DMS53 treated with DMSO at 0.1 percent for 48 hours (cell line): ENCODE measurements around the gene ADAM23.

Experiments used
- DNase-seq: peaks from one replicate; lab custom pipeline; 2025; ENCODE audit not compliant: unreplicated experiment; lab: John Stamatoyannopoulos, UW

ADAM23 gene

GRCh38 chr2:206562375-206562774 is 119.0 kb downstream of the ADAM23 start:
- no peak for DNase-seq

- DNase-seq: no peak
Observed at GRCh38 chr2:206563374-206563773, 120.0 kb downstream of the ADAM23 start.

GRCh38 chr2:206565666-206566065 is 122.3 kb downstream of the ADAM23 start:
- DNase-seq: no peak

GRCh38 chr2:206569470-206569869 is 126.1 kb downstream of the ADAM23 start:
- no peak for DNase-seq

- DNase-seq: no peak
Observed at GRCh38 chr2:206570199-206570598, 126.9 kb downstream of the ADAM23 start.

- no peak for DNase-seq
Observed at GRCh38 chr2:206572725-206573124, 129.4 kb downstream of the ADAM23 start.

- DNase-seq: no peak
Observed at GRCh38 chr2:206573793-206574192, 130.5 kb downstream of the ADAM23 start.

GRCh38 chr2:206584323-206585116 is 141.2 kb downstream of the ADAM23 start:
- DNase-seq: no peak

GRCh38 chr2:206585335-206585734 is 142.0 kb downstream of the ADAM23 start:
- DNase-seq: no peak

- DNase-seq: no peak
Observed at GRCh38 chr2:206586609-206587008, 143.3 kb downstream of the ADAM23 start.

- no peak for DNase-seq
Observed at GRCh38 chr2:206597717-206598218, 154.4 kb downstream of the ADAM23 start.

GRCh38 chr2:206603243-206603642 is 159.9 kb downstream of the ADAM23 start:
- DNase-seq: no peak

GRCh38 chr2:206610451-206610850 is 167.1 kb downstream of the ADAM23 start:
- DNase-seq: no peak

- DNase-seq: no peak
Observed at GRCh38 chr2:206611191-206611590, 167.9 kb downstream of the ADAM23 start.

GRCh38 chr2:206611736-206612135 is 168.4 kb downstream of the ADAM23 start:
- DNase-seq: no peak

- no peak for DNase-seq
Observed at GRCh38 chr2:206614811-206615210, 171.5 kb downstream of the ADAM23 start.

- DNase-seq: no peak
Observed at GRCh38 chr2:206615417-206616089, 172.2 kb downstream of the ADAM23 start.

- DNase-seq: peak; percentile 36
Observed at GRCh38 chr2:206616151-206616550, 172.8 kb downstream of the ADAM23 start.

GRCh38 chr2:206619011-206619410 is 175.7 kb downstream of the ADAM23 start:
- no peak for DNase-seq

GRCh38 chr2:206626108-206626507 is 182.8 kb downstream of the ADAM23 start:
- DNase-seq: no peak

- DNase-seq: no peak
Observed at GRCh38 chr2:206627632-206628031, 184.3 kb downstream of the ADAM23 start.

- no peak for DNase-seq
Observed at GRCh38 chr2:206631340-206631739, 188.0 kb downstream of the ADAM23 start.
